ENCODE results near the gene ACOX2.

- TF ChIP-seq, protein P1, sequence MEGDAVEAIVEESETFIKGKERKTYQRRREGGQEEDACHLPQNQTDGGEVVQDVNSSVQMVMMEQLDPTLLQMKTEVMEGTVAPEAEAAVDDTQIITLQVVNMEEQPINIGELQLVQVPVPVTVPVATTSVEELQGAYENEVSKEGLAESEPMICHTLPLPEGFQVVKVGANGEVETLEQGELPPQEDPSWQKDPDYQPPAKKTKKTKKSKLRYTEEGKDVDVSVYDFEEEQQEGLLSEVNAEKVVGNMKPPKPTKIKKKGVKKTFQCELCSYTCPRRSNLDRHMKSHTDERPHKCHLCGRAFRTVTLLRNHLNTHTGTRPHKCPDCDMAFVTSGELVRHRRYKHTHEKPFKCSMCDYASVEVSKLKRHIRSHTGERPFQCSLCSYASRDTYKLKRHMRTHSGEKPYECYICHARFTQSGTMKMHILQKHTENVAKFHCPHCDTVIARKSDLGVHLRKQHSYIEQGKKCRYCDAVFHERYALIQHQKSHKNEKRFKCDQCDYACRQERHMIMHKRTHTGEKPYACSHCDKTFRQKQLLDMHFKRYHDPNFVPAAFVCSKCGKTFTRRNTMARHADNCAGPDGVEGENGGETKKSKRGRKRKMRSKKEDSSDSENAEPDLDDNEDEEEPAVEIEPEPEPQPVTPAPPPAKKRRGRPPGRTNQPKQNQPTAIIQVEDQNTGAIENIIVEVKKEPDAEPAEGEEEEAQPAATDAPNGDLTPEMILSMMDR (conservative IDR thresholded peaks at IDR 0.05 in 1 of 2, IDR thresholded peaks at IDR 0.05 in 1 of 2; ENCODE audit: low read depth in 1 of 2, low read length in 2 of 2): no peak
- no peak for TF ChIP-seq EZH2 (IDR thresholded peaks at IDR 0.05; ENCODE audit: low read length, missing control alignments)
Measured at GRCh38 chr3:58524326-58524888, 12.6 kb downstream of the ACOX2 start.
